ENCODE results near the gene PKP2.
"Not testable (repeated sequence)": the region's sequence is repeated elsewhere in the genome, so short reads cannot be mapped to it uniquely, and the experiment has no call there.

DNA sequence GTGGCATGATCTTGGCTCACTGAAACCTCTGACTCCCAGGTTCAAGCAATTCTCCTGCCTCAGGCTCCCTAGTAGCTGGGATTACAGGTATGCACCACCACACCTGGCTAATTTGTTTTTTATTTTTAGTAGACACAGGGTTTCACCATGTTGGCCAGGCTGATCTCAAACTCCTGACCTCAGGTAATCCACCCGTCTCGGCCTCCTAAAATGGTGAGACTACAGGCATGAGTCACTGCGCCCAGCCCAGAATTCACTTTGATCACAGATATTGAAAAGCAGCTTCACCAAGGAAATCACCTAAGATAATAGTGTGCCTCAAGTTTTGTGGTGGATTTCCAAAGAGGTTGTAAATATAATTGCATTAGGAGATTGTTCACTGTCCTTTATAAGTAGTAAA lies 4.2 kb downstream of the PKP2 start:
- TF ChIP-seq, protein P1, sequence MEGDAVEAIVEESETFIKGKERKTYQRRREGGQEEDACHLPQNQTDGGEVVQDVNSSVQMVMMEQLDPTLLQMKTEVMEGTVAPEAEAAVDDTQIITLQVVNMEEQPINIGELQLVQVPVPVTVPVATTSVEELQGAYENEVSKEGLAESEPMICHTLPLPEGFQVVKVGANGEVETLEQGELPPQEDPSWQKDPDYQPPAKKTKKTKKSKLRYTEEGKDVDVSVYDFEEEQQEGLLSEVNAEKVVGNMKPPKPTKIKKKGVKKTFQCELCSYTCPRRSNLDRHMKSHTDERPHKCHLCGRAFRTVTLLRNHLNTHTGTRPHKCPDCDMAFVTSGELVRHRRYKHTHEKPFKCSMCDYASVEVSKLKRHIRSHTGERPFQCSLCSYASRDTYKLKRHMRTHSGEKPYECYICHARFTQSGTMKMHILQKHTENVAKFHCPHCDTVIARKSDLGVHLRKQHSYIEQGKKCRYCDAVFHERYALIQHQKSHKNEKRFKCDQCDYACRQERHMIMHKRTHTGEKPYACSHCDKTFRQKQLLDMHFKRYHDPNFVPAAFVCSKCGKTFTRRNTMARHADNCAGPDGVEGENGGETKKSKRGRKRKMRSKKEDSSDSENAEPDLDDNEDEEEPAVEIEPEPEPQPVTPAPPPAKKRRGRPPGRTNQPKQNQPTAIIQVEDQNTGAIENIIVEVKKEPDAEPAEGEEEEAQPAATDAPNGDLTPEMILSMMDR (IDR thresholded peaks at IDR 0.05): not testable (repeated sequence)
- TF ChIP-seq POLR2A (IDR thresholded peaks at IDR 0.05): not testable (repeated sequence)
